Activated T-helper 9 cell treated with anti-CD3 and anti-CD28 coated beads, Interleukin-2, amount 50 U/mL, for 16 hours (primary cell): ENCODE results near the gene CDH15.
A peak's percentile ranks its signal among the peaks of the same experiment; 100 is the strongest.

ENCODE experiments used
- DNase-seq: peaks from one replicate; pipeline ENCODE4 v3.0.0-alpha.2; 2020; ENCODE audit warnings: low read depth

CDH15 gene

DNA sequence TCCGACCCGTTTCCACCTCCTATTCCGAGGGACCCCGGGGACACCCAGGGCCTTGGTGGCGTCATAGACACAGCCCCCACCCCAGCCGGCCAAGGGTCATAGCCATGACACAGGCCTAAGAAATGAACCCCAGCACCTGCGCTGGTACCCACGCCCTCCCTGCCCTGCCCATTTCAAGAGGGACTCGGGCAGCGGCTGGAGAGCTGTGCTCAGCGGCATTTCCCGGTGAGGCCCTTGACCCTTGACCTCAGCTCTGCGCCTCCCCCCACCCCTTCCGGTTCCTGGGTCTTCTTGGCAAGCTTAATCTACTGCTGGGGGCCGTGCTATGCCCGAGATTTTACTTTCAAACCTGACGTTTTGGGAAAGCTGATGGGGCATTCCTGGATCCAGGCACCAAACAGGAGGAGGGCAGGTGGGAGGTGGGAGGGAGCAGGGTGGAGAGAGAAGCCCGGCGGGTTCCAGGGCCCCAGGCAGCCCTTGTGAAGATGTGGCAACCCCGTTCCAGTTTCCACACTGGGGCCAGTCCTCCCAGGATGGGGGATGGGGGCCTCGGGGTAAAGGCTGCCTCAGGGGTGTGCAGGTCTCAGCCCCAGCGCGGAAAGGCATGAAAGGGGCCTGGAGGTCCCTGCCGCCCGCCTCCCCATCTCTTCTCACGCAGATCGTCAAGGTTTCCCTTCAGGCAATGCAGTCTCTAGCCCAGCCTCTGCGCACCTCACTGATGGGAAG lies 28.7 kb downstream of the CDH15 start, which contains the start of gene SLC22A31:
Gene SLC22A31 (minus strand): TSS at position 414 of the 726 bp plus-strand sequence. CDS start 36 bp downstream, at position 378.
- DNase-seq: no peak

DNA sequence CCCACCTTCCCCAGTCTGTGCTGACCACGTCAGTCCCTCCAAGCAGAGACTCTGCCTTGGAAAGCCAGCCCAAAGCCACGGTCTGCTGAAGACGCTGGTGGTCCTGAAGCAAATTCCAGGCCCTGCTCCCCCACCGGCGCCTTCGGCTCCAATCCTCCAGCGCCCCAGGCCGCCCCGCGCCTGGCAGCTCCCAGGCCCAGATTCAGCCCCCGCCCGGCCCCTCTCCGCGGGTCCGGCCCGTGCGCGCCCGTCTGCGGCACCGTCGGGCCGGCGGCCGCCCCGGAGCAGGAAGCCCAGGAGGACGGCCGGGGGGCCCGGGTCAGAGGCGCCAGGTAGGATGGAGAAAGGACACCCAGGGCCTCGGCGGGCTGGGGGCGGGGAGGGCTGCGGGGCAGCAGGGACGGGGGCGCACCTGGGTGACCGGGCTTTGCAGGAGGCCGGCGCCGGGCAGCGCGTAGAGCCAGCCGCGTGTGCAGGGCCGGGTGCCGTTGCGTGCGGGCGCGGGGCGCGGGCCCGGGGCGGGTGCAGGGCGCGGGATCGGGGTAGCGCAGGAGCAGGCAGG lies 29.4 kb downstream of the CDH15 start:
- no peak for DNase-seq

DNA sequence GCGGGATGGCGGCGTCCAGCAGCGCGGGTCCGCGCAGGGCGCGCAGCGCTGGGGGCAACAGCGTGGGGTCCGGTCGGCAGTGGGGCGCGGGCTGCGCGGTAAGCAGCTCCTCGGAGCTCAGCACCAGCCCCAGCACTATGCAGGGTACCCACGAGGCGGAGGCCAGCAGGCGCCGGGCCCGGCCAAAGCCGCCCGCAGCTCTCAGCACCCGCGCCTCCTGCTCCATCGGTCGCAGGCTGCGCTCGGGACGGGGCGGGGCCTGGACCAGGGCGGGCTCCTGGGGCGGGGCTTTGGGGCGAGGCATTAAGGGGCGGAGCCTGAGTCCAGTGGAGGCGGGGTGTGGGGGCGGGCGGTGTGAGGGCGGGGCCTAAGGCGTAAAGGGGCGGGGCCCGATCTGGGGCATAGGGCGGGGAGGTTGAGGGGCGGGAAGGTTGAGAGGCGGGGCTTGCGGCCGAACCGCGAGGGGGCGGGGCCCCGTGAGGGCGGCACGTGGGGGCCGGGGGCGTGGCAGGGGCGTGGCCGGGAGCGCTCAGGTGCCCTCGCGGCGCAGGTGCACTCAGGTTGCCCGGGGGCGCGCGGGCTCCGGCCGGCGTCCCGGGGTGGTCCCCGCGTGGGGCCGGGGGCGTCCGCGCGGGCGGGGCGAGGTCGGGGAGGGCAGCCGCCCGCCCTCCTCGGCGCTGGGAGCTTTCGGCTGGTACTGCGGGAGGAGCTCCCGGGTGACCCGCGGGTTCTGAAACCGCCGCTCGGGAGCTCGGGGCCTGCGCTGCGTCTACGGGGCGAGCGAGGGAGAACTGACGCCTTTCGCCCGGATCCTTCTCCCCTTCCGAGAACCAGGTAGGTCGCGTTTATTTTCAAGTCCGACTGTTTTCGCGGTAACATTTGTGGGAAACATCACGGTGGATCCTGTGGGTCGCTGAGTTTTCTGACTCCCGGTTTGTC lies 30.2 kb downstream of the CDH15 start:
- DNase-seq: peak; percentile 69

GRCh38 chr16:89202422-89203215 lies 31.1 kb downstream of the CDH15 start:
- no peak for DNase-seq

- no peak for DNase-seq
These were observed 36.4 kb downstream of the CDH15 start for GRCh38 chr16:89207993-89208392.

GRCh38 chr16:89209522-89210044 lies 38.0 kb downstream of the CDH15 start:
- DNase-seq: no peak

DNA sequence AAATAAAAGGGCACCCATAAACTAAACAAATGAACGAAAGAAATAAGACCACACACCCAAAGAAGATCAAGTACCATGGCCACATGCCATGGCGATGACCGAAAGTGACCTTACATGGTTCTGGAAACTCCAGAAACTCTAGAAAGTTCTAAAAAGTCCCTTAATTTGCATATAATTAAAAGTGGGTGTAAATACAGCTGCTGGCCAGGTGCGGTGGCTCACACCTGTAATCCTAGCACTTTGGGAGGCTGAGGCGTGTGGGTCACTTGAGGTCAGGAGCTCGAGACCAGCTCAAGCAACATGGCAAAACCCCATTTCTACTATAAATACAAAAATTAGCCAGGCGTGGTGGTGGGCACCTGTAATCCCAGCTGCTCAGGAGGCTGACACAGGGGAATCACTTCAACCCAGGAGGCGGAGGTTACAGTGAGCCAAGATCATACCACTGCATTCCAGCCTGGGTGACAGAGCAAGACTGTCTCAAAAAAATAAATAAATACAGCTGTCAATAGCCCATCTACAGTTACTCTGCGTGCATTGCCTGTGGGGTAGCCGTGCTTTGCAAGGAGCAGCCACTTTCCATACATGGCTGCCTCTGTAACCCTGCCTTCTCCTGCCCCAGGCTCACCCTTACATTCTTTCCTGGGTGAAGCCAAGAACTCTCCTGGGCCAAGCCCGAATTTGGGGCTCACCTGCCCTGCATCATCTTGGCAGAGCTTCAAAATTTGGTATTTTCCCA lies 38.8 kb downstream of the CDH15 start:
- DNase-seq: no peak

DNA sequence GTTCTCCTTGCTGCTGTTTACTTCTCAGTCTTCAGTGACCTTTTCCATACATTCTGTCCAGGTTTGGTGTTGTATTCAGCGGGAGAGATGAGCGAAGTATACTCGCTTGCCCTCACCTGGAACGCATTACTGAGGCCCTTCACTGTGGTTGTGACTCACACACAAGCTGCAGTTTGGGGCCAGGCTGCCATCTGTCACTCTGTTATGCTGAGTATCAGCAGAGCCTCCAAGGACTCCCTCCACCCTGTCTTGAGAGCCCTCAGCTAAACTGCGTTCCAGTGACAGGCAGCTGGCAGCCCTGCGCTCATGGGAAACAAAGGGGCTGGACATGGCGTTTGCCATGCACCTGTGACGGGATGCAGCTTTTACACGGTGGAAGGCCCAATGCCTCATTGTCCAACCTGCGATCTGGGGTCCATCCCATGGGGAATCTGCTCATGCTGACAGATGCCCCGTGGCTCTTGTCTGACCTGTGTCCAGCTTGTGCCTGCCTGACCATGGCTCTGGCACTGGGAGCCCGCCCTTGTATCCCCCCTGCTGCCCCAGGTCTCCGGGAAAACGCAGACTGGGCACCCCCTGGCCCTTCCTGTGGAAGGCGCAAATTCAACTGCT lies 39.5 kb downstream of the CDH15 start:
- DNase-seq: no peak

DNA sequence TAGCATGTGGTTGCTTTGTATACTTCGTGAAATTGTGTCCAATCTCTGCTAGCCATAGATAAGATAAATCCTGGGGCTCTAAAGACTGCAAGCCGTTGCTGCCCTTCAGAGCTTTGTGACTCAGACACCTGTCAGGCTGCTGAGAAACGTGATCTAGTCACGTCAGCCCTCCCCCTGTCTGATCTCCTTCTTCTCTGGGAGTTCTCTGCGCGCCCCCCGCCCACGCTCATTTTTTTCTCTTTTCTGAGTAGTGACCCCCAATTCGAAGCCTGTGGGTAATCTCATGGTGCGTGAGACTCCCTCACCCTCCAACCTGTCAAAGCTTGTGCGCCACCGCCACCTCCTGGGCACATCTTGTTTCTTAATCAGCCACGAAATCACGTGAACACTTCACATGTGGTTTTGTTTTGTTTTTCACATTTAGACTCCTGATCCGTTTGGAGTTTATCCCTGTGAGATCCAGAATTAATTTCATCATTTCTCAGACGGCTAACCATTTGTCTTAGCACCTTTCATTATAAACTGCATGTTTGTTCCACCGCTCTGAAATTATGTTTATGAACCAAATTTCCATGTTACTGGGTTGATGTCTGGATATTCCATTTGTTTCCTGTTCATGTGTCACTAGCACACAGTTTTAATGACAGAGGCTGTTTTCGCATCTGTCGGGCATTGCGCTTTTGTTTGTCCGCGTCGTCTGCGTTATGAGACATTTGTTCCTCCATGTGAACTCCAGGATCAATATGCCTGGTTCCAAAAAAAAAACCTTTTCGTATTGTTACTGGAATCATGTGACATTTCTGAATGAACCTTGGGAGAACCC lies 45.0 kb downstream of the CDH15 start:
- peak; percentile 71 for DNase-seq

DNA sequence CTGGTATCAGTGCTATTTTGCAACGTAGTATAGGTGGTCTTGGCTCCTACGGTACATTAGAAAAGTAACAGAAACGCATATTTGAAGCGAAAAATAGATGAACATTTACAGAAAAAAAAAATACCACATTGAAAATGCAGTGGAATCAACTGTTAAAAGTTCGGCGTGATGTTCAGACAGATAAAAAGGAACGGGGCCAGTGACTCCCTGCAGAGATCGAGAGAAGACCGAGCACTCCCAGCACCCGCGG lies 45.5 kb downstream of the CDH15 start:
- DNase-seq: no peak

GRCh38 chr16:89217388-89218191 lies 46.0 kb downstream of the CDH15 start, which contains the start of gene ZNF778:
ZNF778 (plus strand) TSS chr16:89217703; CDS start chr16:89221128, 3,425 bp downstream.
- DNase-seq: peak; percentile 73

DNA sequence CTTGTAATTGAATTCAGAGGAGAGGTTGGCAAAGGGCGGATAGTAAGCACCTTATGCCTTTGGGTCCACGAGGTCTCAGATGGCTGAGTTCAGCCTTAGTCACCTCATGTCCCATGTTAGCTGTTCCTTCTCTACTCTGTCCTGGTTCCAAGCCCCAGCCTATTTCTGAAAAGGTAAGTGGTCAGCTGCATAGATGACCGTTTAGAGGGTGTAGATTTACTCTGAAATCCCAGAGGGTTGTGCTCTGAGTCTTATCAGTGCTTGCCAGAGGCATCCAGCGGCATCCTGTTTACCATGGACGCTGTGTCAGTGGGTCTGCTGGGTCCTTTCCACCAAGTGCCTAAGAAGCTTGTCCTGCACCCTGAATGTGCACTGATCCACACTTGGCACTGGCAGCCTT lies 47.8 kb downstream of the CDH15 start:
- no peak for DNase-seq

DNA sequence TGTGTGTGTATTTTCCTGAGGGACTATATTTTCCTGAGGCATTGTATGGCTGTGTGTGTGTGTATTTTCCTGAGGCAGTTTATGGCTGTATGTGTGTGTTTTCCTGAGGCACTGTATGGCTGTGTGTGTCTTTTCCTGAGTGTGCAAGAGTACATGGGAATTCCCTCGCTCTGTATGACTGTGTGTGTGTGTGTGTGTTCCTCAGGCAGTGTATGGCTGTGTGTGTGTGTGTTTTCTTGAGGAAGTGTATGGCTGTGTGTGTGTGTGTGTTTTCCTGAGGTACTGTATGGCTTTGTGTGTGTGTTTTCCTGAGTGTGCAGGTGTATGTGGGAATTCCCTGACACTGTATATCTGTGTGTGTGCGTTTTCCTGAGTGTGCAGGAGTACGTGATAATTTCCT lies 50.1 kb downstream of the CDH15 start:
- DNase-seq: no peak

DNA sequence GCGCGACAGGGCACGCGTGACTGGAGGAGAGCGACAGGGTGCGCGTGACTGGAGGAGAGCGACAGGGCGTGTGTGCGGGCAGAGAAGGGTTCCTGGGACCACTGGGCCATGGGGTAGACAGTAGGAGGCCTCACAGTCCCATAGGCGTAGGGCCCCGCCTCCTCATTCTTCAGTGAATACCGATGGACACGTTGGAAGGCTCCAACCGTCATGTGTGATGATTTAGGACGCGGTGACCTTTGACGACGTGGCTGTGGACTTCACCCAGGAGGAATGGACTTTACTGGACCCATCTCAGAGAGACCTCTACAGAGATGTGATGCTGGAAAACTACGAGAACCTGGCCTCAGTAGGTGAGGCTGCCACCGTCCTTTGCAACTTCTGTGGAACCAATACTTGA lies 51.4 kb downstream of the CDH15 start:
- no peak for DNase-seq

GRCh38 chr16:89224665-89225064 lies 53.1 kb downstream of the CDH15 start:
- no peak for DNase-seq

- no peak for DNase-seq
These were observed 58.7 kb downstream of the CDH15 start for GRCh38 chr16:89230255-89230654.

GRCh38 chr16:89232107-89232506 lies 60.6 kb downstream of the CDH15 start:
- no peak for DNase-seq

DNA sequence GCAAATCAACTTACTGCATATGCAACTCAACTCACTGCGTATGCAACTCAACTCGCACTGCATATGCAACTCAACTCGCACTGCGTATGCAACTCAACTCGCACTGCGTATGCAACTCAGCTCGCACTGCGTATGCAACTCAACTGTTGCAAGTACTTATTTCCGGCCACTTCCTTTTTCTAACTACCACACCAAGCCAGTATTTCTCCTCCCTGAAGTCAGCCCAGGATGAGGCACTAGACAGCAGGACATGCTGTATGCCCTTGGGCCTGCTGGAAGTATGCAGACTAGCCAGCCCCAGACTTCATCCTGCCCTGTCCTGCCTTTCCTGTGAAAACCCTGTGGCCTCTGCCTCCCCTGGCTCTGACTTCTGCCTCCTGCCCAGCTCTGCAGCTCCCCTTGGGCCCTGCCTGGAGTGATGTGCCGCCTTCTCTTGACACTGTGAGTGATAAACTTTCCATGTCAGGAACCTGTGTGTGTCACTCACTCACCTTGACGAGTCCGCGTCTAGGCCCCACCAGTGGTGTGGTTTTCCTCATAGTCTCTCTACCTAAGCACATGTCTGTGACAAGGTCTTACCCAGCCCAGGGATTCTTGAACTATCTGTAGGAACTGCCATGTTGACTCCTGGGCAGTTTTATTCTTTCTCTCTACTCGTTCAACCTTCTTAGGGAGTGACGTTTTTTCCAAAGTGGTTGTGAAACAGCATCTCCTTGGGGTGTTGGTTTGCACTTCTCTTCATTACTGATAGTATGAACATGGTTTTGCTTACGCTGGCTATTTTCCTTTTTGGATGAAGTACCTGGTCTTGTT lies 62.3 kb downstream of the CDH15 start:
- no peak for DNase-seq
